Esophagus squamous epithelium (tissue), 4 donors: ENCODE measurements around the gene UTP4.
"Not testable (repeated sequence)": the region's sequence is repeated elsewhere in the genome, so short reads cannot be mapped to it uniquely, and the experiment has no call there.

Experiments used
- POLR2A ChIP-seq, 4 donors: fragments of 450-650 bp; IDR thresholded peaks; one replicate each; pipeline ENCODE4 v1.6.1; 2017; ENCODE audit warnings: antibody characterized with exemption in 4 of 4, mild to moderate bottlenecking in 4 of 4, moderate library complexity in 3 of 4
- TF ChIP-seq, protein P1 (sequence below), 6 experiments: fragments of 450-650 bp in 4 of 6; fragments of 200-600 bp in 2 of 6; sonication (generic) in 2 of 6; IDR thresholded peaks; one replicate each; pipeline ENCODE4 v1.5.1; 2016 to 2019; ENCODE audit warnings: antibody characterized with exemption in 6 of 6, mild to moderate bottlenecking in 4 of 6, moderate library complexity in 4 of 6

GRCh38 chr16:69124406-69124805, 8.0 kb upstream of the UTP4 start:
- TF ChIP-seq POLR2A (IDR thresholded peaks at IDR 0.05): not testable (repeated sequence)
- TF ChIP-seq, protein P1, sequence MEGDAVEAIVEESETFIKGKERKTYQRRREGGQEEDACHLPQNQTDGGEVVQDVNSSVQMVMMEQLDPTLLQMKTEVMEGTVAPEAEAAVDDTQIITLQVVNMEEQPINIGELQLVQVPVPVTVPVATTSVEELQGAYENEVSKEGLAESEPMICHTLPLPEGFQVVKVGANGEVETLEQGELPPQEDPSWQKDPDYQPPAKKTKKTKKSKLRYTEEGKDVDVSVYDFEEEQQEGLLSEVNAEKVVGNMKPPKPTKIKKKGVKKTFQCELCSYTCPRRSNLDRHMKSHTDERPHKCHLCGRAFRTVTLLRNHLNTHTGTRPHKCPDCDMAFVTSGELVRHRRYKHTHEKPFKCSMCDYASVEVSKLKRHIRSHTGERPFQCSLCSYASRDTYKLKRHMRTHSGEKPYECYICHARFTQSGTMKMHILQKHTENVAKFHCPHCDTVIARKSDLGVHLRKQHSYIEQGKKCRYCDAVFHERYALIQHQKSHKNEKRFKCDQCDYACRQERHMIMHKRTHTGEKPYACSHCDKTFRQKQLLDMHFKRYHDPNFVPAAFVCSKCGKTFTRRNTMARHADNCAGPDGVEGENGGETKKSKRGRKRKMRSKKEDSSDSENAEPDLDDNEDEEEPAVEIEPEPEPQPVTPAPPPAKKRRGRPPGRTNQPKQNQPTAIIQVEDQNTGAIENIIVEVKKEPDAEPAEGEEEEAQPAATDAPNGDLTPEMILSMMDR (IDR thresholded peaks at IDR 0.05): not testable (repeated sequence)
